Left renal pelvis (tissue), 4 donors: ENCODE results near the gene TMEM233. TPM values are rescaled to one million over a fixed set of nuclear protein-coding genes. Genes with fewer than 3 reads are reported as not detected.

Experiments used
- DNase-seq, 4 donors: peaks; one replicate each; pipeline ENCODE4 v3.0.0-alpha.2; 2013; ENCODE audit warnings: low read depth in 4 of 4, low spot score in 3 of 4
- polyA plus RNA-seq, 4 donors: library from polyadenylated mRNA; unstranded; fragments of 120-200 nt; gene quantifications; one replicate each; pipeline ENCODE4 v1.2.1, GENCODE V29; 2013; ENCODE audit not compliant: insufficient read length in 4 of 4

TMEM233 gene
- 1 to 10 TPM; 1.2 to 2.2 (median 1.5) TPM for polyA plus RNA-seq

DNA sequence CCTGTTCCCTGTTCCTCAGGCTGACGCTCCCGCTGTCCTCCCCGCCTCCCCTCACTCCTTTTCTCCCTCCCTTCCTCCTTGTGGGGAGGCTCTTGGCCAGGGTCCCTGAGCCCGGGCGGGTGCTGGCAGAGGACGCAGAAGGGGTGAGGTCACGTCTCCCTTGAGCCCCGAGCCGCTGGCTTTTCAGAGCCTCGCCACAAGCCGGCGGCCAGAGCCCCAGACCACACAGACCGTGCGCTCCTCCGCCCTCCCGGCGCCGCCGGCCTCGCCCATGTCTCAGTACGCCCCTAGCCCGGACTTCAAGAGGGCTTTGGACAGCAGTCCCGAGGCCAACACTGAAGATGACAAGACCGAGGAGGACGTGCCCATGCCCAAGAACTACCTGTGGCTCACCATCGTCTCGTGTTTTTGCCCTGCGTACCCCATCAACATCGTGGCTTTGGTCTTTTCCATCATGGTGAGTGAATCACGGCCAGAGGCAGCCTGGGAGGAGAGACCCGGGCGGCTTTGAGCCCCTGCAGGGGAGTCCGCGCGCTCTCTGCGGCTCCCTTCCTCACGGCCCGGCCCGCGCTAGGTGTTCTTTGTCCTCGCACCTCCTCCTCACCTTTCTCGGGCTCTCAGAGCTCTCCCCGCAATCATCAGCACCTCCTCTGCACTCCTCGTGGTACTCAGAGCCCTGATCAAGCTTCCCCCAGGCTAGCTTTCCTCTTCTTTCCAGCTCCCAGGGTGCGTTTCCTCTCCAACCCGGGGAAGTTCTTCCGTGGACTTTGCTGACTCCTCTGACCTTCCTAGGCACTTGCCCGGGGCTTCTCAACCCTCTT is at the start of gene TMEM233:
Gene TMEM233 (plus strand): TSS at position 197 of the 821 bp plus-strand sequence. CDS start 75 bp downstream, at position 272.
- DNase-seq = no peak

DNA sequence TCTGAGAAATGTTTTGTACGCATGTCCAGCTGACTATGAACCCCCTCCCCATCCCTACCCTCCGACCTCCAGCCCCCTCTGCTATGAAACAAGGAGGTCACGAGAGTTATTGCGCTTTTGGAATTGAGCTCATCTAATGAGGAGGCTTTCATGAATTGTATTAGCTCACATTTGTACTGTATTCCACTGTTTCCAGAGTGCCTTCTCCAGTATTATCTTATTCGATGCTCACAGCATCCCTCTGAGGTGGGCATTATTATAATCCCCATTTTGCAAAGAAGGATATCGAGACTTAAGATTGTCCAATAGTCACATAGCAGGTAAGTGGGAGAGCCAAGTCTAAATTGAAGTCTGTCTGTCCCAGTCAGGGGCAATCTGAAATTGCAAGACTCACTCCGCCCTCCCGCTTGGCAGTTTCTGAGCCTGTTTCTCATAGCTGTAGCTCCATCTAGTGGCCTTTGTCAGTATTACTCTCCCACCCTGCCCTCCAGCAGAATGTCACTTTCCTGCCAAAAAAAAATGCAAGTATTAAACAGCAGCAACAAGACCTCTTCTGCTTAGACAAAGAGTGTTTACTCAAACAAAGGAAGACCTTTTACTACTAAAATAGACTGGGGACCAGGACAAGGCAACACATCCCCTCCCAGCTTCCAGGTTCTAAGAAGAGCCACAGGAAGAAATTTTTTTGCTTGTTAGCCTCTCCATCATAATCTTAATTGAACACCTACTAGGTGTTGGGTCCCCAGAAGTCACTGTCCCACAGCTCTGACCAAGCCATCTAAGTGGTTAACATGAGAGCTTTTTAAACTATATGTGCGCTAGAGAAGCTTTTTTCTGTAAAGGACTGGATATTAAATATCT is 48.6 kb upstream of the TMEM233 start:
- peak; percentile 25 to 47 (median 38) for DNase-seq

DNA sequence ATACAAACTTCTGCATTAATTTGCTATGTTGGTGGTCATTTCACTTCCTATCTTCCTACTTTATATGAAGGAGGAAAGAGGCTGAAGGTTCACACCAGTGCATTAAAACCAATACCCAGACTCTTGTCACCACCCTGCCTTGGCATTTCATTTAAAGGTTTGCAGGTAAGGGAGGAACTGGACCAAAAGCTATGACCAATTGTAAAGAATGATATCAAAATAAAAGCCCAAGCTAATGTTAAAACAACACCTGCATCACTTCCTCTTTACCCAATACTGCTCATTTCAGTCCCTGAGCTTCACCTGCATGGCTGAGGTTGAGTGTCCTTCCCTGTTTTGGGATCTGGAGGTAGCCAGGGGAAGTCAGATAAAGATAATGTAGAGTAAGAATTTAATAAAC is 47.2 kb upstream of the TMEM233 start:
- DNase-seq = no peak

DNA sequence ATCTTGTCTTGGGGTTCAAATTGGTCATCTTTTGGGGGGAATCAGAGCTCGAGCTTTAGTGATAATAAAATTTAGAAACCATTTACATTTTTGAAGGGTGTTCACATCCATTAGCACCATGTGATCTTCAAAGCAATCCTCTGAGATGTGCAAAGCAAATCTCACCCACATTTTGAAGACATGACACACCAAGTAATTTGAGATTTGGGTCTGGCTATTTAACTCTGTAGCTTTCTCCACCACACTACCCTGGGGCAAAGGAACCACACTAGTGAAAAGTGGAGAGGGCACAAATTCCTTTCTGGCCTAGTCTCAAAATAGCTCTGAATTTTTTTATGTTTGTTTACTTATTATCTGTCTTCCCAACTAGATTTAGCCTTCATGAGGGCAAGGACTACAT is 46.6 kb upstream of the TMEM233 start:
- DNase-seq = no peak

DNA sequence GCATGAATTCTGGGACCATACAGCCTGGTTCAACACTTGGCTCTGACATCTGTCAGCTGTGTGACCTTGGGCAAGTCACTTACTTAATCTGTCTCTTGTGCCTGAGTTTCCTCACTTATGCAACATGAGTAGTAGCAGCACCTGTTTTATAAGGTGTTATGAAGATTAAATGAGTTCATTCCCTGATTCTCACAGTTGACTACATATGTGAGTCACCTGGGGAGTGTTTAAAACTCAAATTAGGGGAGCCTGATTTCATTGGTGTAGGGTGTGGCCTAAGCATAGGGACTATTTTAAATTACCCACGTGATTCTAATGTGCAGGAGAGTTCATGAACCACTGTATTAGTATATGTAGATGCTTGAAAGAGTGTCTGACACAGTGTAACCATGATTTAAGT is 36.7 kb upstream of the TMEM233 start:
- DNase-seq = no peak

DNA sequence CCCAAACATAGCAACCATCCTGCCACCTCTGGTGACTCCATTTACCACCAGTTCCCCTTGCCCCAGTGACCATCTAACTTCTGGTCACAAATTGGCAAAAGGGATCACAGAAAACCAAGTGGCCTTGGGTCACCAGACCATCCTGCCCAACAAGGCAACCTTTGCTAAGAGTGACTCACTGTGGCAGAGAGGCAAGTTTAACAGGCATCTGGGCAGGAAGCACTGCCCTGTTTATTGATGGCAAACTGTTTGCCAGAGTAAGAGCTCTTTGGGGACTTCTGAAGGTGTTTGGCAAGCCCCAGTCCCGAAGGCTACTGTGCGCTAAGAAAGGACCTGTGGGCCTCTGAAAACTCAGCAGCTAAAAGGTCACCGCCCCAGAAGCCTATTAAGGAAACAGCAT is 28.2 kb upstream of the TMEM233 start:
- no peak for DNase-seq

DNA sequence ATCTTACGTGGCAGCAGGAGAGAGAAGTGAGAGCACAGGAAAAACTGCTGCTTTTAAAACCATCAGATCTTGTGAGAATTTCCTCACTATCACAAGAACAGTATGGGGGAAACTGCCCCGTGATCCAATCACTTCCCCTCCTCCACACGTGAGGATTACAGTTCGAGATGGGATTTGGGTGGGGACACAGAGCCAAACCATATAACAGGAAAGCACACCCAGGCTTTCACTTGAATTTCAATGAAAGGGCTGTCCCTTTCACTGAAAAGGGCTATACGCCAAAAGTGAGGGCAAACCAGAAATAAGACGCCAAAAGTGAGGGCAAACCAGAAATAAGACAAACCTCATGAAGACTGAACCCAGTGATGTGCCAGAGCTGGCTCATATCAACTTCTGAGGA is 22.8 kb upstream of the TMEM233 start:
- no peak for DNase-seq

DNA sequence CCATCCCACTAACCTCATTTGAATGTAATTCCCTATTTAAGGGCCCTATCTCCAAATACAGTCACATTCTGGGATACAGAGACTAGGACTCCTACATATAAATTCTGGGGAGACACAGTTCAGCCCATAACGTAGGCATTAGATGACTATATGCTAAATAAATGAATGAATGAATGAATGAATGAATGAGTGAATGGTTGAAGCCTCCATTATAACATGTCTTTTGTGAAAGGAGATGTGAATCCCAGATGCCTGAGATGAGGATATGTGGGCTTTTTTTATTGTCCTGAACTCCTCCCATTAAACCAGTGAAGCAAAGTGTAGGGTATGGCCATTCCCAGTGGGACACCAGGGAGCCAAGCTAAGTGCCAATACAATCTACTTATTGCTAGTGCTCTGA is 20.5 kb upstream of the TMEM233 start:
- no peak for DNase-seq

DNA sequence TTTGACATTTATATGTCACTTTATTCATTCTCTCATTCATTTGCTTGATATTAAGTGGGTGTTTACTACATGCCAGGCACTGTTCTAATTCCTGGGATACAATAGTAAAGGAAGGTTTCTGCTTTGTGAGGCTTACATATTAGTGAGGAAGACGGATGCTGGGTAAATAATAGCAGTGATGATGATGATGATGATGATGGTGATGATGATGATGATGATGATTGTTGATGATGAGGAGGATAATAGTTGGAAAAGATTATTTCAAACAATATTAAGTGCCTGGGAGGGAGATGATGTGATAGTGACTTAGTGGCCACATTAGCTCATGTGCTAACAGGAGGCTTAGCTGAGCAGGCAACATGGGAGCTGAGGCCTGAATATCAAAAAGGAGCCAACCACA is 19.3 kb upstream of the TMEM233 start:
- no peak for DNase-seq

DNA sequence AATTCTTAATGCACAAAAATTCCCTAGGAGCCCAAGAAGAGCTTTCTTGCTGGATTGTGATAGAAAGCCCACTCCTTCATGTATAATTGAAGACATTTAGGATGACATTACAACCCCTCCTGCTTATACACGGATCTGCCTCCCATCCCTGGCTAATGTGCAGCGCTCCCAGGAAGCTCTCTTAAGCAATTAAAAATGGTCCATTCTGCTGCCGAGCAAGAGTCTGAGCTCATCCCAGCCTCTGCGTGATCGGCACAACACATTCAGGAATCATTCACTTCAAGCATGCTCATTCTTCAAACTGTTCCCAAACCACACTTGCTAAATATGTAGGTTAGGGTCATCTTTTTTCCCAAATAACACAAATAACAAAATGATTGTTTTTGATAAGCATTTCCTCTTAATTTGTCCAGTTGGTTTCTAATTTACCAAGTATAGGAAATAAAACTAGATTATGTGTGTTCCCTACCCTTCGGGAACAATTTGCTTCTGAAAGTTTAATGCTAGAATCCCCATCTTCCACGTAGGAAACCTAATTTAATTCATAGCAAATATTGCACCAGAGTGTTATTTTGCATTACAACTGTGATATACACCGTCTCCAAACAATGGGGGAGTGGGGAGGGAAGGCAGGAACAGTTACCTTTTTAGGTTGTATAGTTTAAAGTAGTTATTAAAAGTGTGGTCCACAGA is 17.3 kb upstream of the TMEM233 start:
- no peak for DNase-seq

DNA sequence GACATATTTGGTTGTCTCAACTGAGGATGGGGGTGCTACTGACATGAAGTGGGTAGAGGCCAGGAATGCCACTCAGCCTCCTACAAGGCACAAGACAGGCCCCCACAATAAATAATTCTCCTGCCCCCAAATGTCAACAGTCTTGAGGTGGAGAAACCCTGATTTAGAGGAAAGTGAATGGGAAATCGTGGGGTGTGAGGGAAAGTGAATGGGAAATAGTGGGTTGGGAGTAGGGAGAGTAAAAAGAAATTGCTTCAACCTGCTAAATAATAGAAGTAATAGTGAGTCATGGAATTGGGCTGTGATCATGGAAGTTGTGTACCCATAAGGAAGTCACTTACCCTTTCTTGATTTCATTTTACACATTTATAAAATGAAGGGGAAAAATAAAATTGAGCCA is 16.7 kb upstream of the TMEM233 start:
- no peak for DNase-seq

DNA sequence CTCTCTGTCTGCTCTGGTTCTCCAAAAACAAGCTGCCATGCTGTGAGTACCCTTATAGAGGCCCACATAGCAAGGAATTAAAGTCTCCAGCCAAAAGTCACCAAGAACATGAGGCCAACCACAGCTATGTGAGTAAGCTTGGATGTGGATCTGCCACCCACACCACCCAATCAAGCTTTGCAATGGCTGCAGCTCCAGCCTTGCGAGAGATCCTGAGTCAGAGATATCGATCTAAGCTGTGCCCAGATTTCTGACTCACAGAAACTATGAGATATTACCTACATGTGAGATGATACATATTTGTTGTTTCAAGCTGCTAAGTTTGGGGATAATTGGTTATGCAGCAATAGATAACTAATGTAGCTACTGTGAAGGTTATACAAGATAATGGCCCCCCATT is 15.5 kb upstream of the TMEM233 start:
- DNase-seq = no peak

DNA sequence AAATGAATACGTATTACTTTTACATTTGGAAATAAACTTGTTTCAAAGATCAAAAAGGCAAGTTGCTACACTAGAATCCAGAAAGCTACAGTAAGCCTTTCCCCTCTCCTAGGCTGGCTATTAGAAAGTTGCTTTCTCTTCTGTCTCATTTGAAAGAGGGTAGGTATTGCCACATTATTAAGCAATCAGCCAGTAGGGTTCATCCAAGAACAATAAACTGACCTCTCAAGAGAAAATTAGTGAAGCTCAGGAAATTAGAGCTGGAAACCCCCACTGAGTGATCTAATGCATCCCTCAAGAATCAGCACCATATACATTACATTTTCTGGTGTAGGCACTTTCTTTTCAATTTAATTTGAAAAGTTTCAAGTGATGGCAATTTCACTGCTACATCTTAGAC is 4.5 kb upstream of the TMEM233 start:
- DNase-seq = no peak

DNA sequence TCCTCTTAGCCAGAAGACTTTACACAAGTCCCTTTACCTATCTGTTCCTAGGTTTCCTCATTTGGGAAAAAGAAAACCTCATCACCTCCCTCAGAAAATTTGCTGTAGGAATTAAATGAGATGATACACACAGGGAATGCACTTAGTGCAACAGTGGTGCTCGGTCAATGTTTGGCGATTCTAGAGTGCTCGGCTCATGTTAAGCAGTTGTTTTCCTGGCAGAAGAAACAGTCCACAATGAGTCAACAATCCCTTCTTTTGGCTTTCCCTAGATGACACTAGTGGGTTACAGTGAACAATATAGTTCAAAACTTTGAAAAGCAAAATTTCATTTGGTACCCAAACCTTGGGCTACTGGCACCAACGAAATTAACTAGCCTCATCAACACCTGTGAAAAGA is 3.9 kb upstream of the TMEM233 start:
- no peak for DNase-seq

DNA sequence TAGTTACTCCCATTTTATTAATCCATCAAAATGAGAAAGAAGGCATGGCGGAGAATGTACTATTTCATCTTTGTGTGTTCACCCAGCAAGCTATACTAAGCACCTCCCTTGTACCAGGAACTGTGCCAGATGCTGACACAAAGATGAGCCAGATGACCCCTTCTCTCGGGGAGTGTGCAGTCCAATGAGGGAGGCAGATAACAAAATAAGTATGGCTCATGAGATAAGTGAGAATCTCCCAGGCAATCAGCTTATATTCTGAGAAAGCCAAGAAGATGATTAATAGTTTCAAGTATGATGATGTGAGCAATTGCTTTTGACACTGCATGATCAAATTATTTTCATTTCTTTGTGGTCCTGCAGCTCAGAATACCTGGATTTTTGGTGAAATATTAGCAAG is 1.3 kb upstream of the TMEM233 start:
- DNase-seq = no peak

DNA sequence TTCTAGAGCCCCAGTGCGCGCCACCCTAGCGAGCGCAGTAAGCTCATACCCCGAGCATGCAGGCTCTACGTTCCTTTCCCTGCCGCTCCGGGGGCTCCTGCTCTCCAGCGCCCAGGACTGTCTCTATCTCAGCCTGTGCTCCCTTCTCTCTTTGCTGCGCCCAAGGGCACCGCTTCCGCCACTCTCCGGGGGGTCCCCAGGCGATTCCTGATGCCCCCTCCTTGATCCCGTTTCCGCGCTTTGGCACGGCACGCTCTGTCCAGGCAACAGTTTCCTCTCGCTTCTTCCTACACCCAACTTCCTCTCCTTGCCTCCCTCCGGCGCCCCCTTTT is 791 bp downstream of the TMEM233 start:
- DNase-seq = no peak

DNA sequence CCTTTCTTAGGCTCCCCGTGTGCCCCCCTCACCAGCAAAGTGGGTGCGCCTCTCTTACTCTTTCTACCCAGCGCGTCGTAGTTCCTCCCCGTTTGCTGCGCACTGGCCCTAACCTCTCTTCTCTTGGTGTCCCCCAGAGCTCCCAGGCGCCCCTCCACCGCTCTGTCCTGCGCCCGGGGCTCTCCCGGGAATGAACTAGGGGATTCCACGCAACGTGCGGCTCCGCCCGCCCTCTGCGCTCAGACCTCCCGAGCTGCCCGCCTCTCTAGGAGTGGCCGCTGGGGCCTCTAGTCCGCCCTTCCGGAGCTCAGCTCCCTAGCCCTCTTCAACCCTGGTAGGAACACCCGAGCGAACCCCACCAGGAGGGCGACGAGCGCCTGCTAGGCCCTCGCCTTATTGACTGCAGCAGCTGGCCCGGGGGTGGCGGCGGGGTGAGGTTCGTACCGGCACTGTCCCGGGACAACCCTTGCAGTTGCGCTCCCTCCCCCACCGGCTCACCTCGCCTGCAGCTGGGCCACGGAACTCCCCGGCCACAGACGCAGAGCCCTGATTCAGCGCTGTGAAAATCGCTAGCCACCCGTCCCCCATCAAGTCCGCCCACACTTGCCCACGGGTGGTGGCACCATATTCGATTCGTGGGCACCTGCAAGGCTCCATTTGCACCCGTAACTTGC is 1.3 kb downstream of the TMEM233 start:
- DNase-seq = no peak

DNA sequence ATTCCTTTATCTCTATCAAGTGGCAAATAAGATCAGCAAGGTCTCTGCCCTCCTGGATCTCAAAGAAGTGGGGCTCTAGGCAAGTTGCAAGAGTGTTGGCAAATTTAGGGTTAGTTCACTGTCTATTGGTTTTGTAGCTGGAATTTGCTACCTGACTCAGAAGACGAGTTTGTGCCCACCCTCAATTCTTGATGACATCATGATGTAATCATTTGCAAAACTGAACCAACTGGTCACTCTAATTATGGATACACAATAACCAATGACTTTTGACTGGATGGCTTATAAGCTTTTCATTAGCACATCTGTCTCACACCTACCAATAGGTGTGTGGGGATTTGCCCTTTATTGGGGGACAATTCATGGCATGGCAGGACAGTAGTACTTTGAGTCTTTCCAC is 4.6 kb downstream of the TMEM233 start:
- DNase-seq = no peak

DNA sequence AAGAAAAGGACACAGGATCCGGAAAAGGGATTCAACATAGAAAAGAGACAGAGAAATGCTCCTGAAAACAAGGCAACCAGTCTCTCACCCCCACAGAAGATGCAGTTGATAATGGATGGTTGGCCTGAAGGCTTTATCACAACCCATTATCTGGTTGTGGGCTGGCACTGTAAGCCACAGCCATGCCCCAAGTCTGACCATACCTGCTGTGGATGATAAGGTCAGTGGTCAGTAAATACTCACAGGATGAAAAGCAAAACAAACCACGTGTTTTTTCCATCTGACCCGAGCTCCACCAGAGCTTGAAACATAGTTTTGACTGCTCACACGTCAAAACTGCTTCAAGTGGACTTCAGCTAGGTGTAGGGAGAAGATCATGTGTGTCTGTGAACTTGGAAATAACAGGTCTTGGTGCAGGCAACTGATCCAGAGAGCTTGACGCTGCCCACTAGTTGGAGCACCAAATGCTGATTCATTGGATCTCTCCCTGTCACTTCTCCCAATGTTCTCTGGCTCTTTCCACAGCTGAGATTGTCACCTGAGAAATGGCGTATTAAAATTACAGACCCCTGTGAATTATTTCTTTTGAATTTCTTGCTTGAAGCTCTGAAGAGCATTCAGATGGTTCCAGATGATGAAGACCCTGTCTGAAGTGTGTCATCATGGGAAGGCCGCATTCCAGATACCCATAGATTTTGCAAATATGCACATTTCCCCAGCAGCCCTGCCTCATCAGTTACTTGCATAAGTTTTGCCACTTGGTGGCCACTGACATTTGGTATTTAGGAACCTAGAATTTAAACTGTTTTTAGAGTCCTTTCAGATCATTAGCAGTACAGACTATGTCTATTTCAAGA is 8.5 kb downstream of the TMEM233 start:
- DNase-seq = no peak

DNA sequence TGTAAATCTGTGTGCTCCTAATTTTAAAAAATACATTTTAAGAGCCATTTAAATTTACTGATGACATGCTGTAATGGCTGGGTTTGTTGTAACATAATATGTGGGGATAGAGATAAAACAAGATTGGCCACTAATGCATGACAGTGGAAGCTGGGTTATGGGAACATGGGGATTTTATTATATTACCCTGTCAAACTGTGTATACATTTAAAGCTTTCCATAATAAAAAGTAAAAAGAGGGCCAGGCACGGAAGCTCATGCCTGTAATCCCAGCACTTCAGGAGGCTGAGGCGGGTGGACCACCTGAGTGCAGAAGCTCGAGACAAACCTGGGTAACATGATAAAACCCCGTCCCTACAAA is 9.1 kb downstream of the TMEM233 start:
- DNase-seq = no peak
